Measurements from ENCODE around the gene TRIM29.

Gene TRIM29

GRCh38 chr11:120136356-120136755, 1.6 kb downstream of the TRIM29 start:
- no peak for DNase-seq

DNA sequence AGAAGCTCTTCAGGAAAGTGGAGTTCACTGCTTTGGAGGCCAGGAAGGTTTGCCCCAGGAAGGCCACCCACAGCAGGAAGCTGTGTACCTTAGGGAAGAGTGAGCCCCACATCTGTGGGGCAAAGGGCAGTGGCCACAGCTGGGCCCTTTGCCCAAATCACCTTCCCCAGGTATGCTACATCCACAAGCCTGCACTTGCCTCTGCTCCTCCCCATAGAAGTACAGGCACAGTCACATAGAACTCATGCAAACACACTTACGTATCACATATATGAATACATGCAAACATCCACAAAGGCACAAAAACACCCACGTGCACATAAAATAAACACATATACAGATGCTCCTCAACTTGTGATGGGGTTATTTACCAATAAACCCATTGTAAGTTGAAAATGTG, 2.1 kb downstream of the TRIM29 start:
- DNase-seq = no peak

DNA sequence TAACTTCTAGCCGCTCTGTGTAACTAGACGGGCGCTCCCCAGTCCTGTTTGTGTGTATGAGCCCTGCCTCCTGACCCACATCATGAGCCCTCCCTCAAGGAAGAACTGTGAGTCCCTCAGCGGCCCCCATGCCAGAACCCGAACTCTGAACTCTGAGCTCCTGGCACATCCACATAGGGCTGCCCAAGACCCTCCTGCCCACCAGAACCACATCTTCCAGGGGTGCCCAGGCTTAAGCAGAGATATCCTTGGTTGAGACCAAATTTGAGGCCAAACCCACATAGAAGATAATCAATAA, 3.0 kb downstream of the TRIM29 start:
- no peak for DNase-seq

DNA sequence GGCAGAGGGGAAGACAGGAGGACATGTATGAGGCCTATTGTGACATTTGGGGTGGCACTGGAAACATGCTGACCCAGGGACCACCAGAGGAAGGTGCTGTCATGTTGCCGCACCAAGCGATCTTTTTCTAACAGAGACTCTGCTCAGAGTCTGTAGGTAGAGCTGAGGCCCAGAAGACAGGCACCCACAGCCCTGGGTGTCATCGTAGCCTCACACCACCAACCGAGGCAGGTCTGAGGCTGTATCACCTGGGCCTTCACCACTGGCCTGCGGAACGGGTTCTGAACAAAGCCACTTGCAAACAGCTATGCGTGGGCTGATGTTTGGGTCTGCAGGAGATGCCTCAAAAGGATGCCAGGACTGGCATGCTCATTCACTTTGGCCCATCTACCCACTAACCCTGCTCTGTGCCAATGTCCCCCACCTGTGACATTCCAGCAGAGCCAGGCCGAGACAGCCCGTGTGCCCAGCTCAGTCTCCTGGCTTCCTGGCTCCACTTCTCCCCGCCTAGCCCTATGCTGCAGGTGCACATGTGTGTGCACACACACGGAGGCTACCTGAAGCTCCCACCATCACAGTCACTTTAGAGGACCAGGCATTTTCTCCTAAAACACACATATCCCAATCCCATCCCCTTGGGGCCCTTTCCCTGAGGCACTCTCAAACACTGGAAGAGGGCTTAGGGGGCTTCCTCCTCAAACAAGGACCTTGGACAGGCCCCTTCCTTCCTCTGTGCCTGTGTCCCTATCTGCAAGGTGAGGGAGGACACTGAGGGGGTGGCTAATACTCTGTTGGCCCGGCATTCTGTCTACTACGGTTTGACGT, 3.6 kb downstream of the TRIM29 start:
- no peak for DNase-seq

GRCh38 chr11:120133216-120134105, 4.5 kb downstream of the TRIM29 start:
- no peak for DNase-seq

DNA sequence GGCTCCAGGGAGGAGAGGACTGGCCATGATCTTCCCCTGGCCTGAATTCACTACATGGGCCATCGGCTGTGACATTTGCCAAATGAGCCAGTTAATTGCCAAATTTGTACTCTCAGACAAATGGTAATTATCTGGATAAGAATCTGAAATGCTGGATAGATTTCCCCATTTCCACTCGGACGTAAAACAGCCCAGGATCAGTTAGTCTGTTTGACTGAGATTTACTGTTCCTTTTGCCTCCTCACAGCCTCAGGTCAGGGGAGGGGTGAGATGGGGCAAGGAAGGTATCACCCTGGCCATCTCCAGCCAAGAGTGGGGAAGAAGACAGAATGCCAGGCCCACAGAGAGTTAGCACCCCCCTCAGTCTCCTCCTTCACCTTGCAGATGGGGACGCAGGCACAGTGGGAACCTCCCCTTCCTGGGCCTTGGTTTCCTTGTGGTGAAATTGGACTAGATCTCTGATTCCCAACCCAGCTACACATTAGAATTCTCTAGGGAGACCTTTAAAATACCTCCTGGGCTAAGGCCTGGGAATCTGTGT, 5.2 kb downstream of the TRIM29 start:
- DNase-seq = no peak

DNA sequence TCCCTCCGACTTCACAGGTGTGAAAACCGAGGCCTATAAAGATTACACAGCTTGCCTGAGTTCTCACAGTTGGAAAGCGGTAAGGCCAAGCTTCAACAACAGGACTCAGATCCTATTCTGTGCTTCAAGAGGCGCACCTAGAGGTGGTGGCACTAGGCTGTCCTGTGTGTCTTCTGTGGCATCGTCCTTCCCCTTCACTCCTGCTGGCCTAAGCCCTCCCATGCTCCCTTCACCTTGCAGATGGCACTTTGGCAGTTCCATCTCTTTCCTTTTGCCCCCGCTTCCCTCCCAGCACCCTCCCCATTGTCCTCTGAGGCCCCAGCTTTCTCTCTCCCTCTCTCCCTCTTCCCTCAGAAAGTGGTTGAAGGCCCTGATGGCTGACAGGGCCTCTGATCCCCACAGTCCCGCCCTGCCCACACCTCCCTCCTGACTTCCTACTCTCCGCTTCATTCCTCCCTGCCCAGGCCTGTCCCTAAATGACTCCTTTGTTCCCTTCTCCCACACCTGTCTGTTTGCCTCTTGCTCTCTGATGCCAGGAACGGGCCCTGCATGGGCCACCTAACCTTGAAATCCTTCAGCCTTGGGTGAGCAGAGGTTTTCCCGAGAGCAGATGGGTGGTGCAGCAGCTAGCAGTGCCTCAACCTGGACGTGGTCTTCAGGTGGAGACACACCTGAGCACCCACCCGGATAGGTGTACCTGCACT, 5.8 kb downstream of the TRIM29 start:
- DNase-seq = no peak

DNA sequence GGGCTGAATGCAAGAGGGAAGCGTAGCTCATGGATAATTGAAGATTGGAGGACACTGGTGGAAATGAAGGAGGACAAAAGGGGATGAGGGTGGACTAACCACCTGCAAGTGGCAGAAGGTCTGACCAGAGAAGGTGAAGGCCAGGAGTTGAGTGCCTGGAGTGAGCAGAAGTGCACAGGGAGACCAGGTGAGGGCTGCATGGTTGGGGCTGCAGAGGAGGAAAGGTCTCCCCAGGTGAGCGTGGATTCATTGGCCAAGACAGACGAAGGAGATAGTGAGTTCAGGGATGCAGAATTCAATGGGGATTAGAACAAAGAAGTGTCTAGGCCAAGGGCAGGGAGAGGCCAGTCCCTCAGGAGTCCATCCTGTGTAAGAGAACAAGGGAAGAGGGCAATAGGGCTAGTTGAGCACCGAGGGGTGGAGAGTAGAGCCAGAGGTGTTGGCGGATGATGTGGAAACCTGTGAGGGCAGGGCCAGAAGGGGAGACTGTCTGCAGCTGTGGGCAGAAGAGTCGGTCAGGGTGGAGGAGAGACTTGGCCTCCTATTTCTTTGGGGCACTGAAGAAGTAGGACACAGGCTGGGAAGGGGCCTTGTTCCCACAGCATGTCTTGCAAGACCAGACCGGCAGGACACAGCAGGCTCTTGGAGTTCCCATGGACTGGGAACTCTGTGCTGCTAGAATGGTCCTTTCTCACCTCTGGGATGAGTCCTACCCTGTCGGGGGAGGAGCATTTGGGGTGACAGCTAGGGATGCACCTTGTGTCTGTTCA, 6.7 kb downstream of the TRIM29 start:
- DNase-seq = no peak

DNA sequence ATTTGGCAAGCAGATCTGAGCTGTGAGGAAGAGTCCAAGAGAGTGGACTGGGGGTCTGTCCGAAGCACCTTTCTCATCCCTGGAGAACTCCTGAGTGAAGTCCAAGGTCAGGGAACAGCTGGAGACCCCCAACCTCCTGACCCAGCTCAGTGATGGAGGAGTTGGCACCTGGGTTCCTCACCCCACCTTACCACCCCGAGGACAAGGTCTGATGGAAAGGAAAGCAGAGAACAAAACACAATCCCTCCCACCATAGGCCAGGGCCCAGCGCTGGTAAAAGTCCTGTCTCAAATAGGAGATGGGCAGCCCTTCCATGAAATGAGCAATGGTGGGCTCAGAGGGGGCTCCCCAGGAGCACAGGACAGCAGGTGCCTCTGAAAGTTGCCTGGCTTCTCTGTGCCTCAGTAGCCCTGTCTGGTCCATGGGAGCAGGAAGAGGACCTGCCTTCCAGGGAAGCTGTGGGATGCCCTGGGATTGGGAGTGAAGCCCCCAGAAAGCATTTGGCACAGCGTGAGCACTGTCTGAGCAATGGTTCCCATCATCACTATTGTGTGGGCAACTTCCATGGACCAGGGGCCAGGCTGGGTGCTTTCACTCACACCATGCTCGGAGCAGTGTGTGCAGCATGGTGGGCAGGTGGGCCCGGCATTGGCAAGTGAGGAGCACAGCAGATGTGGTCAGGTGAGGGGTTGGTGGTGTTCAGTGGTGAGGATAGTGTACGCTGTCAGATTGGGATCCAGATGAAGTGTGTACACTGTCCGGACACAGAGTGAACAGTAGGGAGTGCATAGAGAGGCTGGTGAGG, 7.5 kb downstream of the TRIM29 start:
- no peak for DNase-seq

DNA sequence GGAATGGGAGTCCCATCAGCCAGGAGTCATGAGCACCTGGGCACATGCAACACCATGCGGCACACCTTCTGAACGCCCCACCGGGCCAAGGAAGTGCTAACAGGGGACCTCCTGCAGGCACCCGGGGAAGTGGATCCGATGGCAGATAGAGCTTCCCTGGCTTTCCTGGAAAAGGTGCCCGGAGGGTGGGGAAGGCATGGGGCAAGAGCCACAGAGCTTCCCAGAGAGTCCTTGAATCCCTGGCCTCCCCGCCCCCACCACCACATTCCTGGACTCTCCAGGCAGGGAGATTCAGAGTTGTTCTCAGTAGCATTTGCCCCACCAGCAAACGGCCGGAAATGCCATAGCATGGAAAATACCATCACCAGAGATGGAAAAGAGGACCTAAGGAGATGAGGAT, 8.3 kb downstream of the TRIM29 start:
- DNase-seq = no peak

GRCh38 chr11:120128392-120129119, 9.4 kb downstream of the TRIM29 start:
- no peak for DNase-seq

- DNase-seq = no peak
Measured at GRCh38 chr11:120127236-120127635, 10.7 kb downstream of the TRIM29 start.

GRCh38 chr11:120126620-120127019, 11.3 kb downstream of the TRIM29 start:
- DNase-seq = no peak

DNA sequence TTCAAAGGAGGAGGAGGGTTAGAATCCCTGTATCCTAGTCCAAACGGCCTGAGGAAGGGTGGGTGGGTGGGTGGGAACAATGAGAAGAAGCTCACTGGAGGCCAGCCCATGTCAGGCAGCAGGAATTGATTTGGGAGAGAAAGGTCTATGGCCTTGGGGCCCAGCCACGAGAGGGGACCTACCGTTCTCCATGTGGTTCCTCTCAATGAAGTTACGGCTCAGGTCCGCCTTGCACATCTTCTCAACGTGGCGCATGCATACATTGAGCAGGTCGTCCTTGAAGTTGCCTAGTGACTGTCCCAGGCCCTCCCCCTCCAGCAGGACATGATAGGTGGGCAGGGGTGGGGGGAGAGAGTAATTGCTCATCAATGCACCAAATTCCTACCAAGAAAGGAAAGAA, 12.4 kb downstream of the TRIM29 start:
- DNase-seq = no peak

GRCh38 chr11:120125024-120125423, 12.9 kb downstream of the TRIM29 start:
- DNase-seq = no peak

DNA sequence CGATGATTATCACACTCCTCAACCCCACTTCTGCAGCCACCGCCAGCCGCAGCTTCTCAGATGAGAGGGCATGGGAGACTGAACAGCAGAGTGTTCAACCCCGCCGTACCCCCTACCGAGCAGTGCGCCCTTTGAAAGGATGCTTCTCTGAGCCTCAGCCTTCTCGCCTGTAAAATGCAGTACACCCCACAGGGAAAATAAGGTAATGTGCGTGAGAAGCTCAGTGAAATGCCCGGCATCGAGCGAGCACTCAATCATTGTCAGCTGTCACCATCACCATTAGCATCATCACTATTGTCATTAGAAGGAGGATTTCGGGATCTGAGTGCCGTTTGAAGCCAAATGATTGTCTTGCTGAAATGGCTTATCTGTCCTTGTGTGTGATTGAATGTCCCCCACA, 13.6 kb downstream of the TRIM29 start:
- no peak for DNase-seq

- no peak for DNase-seq
Measured at GRCh38 chr11:120123946-120124345, 14.0 kb downstream of the TRIM29 start.

DNA sequence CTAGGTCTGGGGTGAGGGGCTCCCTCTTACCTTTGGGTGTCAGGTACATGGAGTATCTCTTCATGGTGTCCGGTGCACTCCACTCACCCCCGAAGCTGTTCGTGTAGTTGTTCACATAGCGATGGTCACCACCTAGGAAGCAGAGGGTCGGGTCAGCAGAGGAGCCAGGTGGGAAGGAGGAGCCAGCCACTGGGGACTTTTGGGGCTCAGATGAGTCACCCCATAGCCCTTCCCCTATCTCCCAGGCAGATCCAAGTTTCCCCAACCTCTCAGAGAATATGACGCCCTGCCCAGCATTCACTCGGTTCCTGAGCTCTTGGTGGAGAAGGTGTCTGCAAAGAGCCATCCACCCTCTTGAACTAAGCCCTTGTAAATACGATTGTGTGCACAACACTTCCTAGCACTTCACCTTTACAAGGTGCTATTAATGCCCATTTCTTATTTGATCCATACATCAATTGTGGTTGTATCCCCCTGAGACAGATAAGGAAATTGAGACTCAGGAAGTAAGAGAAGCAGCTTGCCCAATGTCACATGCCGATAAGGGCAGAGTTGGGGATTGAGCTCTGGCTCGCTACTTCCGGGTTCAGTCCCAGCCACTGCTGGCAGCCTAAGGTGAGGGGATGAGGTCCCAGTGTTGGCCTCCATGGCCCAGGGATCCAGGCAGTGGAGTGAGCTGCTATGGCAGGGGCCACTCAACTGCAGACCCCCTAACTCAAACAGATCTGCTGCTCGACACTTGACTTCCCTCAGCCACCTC, 14.8 kb downstream of the TRIM29 start:
- DNase-seq = no peak

DNA sequence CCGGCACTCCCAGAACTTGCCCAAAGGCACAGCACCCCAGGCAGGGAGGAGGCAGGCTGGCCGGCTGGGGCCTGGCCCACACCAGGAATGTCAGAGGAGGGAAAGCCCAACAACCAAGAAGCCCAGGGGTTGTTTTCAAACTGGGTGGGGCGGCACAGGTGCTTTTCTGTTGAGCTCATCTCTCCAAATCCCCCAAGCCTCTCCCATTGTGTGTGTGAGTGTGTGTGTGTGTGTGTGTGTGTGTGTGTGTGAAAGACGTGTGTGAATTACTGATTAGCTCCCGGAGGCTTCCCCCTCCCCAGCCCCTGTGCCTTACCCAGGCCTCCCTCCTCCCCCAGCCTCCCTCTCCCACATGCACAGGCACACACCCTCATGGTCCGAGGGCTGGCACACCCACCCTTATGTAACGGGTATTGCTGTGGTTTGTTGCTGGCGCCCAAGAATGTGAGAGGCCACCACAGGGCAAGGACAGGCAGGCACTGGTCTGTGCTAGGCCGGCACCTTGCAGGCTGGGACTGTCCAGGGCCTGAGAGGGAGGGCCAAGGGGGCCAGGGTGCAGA, 15.9 kb downstream of the TRIM29 start:
- no peak for DNase-seq

GRCh38 chr11:120121336-120121735, 16.6 kb downstream of the TRIM29 start:
- no peak for DNase-seq
